ENCODE measurements around the gene STAT1.

DNA sequence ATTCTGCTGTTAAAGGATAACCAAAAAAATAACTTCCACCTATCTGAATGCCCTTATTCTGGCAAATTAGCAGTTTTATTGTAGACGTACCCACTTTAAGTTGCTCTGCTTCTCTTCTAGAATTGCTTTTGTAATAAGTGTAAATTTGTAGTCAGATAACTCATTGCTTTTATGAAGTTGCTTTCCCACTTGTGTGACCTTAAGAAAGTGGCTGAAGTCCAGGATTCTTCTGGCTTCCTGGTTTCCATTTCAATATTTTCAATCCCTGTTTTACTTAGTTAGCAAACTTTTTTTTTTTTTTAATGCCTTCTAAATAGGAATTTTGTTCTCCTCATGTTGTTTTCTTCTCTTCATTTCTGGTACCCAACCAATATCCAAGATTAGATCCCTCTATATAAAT, 73.5 kb downstream of the STAT1 start:
- TF ChIP-seq RAD21 (conservative IDR thresholded peaks at IDR 0.05) = no peak
- no peak for TF ChIP-seq POLR2AphosphoS5 (IDR thresholded peaks at IDR 0.05)
- TF ChIP-seq, protein P1, sequence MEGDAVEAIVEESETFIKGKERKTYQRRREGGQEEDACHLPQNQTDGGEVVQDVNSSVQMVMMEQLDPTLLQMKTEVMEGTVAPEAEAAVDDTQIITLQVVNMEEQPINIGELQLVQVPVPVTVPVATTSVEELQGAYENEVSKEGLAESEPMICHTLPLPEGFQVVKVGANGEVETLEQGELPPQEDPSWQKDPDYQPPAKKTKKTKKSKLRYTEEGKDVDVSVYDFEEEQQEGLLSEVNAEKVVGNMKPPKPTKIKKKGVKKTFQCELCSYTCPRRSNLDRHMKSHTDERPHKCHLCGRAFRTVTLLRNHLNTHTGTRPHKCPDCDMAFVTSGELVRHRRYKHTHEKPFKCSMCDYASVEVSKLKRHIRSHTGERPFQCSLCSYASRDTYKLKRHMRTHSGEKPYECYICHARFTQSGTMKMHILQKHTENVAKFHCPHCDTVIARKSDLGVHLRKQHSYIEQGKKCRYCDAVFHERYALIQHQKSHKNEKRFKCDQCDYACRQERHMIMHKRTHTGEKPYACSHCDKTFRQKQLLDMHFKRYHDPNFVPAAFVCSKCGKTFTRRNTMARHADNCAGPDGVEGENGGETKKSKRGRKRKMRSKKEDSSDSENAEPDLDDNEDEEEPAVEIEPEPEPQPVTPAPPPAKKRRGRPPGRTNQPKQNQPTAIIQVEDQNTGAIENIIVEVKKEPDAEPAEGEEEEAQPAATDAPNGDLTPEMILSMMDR (IDR thresholded peaks at IDR 0.05; ENCODE audit: poor library complexity, severe bottlenecking) = no peak
- no peak for TF ChIP-seq EP300 (conservative IDR thresholded peaks at IDR 0.05; ENCODE audit: poor library complexity, severe bottlenecking)
- TF ChIP-seq, protein P2, sequence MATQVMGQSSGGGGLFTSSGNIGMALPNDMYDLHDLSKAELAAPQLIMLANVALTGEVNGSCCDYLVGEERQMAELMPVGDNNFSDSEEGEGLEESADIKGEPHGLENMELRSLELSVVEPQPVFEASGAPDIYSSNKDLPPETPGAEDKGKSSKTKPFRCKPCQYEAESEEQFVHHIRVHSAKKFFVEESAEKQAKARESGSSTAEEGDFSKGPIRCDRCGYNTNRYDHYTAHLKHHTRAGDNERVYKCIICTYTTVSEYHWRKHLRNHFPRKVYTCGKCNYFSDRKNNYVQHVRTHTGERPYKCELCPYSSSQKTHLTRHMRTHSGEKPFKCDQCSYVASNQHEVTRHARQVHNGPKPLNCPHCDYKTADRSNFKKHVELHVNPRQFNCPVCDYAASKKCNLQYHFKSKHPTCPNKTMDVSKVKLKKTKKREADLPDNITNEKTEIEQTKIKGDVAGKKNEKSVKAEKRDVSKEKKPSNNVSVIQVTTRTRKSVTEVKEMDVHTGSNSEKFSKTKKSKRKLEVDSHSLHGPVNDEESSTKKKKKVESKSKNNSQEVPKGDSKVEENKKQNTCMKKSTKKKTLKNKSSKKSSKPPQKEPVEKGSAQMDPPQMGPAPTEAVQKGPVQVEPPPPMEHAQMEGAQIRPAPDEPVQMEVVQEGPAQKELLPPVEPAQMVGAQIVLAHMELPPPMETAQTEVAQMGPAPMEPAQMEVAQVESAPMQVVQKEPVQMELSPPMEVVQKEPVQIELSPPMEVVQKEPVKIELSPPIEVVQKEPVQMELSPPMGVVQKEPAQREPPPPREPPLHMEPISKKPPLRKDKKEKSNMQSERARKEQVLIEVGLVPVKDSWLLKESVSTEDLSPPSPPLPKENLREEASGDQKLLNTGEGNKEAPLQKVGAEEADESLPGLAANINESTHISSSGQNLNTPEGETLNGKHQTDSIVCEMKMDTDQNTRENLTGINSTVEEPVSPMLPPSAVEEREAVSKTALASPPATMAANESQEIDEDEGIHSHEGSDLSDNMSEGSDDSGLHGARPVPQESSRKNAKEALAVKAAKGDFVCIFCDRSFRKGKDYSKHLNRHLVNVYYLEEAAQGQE (IDR thresholded peaks at IDR 0.05; ENCODE audit: borderline replicate concordance) = no peak
- TF ChIP-seq EZH2 (IDR thresholded peaks at IDR 0.05; ENCODE audit: borderline replicate concordance, insufficient read depth, low read length, poor library complexity, severe bottlenecking) = no peak
- TF ChIP-seq TAF1 (IDR thresholded peaks at IDR 0.05; ENCODE audit: low read depth) = no peak
- no peak for TF ChIP-seq MXI1 (conservative IDR thresholded peaks at IDR 0.05; ENCODE audit: poor library complexity, severe bottlenecking)
- no peak for TF ChIP-seq SMC3 (conservative IDR thresholded peaks at IDR 0.05; ENCODE audit: poor library complexity)

All from neural cell (in vitro differentiated cells).